HEK293T (cell line): Measurements from ENCODE around the gene PRR3.
"Not testable (repeated sequence)": the region's sequence is repeated elsewhere in the genome, so short reads cannot be mapped to it uniquely, and the experiment has no call there.

ENCODE experiments used
- BHLHE40 ChIP-seq: fragments of 450-650 bp; IDR thresholded peaks from 2 replicates; pipeline ENCODE4 v1.6.1; 2016; ENCODE audit warnings: mild to moderate bottlenecking, moderate library complexity, borderline replicate concordance
- ELF4 ChIP-seq: fragments of 450-650 bp; IDR thresholded peaks from 2 replicates; pipeline ENCODE4 v1.6.1; 2017; ENCODE audit warnings: antibody characterized with exemption
- FOXA1 ChIP-seq: fragments of 450-650 bp; IDR thresholded peaks from 2 replicates; pipeline ENCODE4 v1.6.1; 2016; ENCODE audit warnings: mild to moderate bottlenecking
- FOXK2 ChIP-seq: fragments of 450-650 bp; IDR thresholded peaks from 2 replicates; pipeline ENCODE4 v1.6.1; 2016; ENCODE audit warnings: mild to moderate bottlenecking
- FOXM1 ChIP-seq: fragments of 450-650 bp; IDR thresholded peaks from 2 replicates; pipeline ENCODE4 v1.6.1; 2017; ENCODE audit warnings: mild to moderate bottlenecking, borderline replicate concordance
- L3MBTL2 ChIP-seq: fragments of 450-650 bp; conservative IDR thresholded peaks from 2 replicates; pipeline ENCODE4 v1.6.1; 2016; ENCODE audit warnings: mild to moderate bottlenecking
- NFRKB ChIP-seq: fragments of 450-650 bp; IDR thresholded peaks from 2 replicates; pipeline ENCODE4 v1.6.1; 2016; ENCODE audit warnings: mild to moderate bottlenecking, moderate library complexity
- PKNOX1 ChIP-seq: fragments of 450-650 bp; IDR thresholded peaks from 2 replicates; pipeline ENCODE4 v1.6.1; 2016
- SP1 ChIP-seq: fragments of 450-650 bp; IDR thresholded peaks from 2 replicates; pipeline ENCODE4 v1.6.1; 2017
- SUZ12 ChIP-seq: fragments of 450-650 bp; IDR thresholded peaks from 2 replicates; pipeline ENCODE4 v1.6.1; 2016; ENCODE audit warnings: mild to moderate bottlenecking
- TARDBP ChIP-seq: fragments of 450-650 bp; IDR thresholded peaks from 2 replicates; pipeline ENCODE4 v1.6.1; 2016
- ZNF384 ChIP-seq: fragments of 450-650 bp; IDR thresholded peaks from 2 replicates; pipeline ENCODE4 v1.6.1; 2016

GRCh38 chr6:30517767-30518504 lies 39.2 kb upstream of the PRR3 start:
- not testable (repeated sequence) for TF ChIP-seq SP1, SUZ12, FOXK2, FOXM1, PKNOX1, ZNF384, L3MBTL2, FOXA1, BHLHE40, NFRKB, ELF4, TARDBP
